Upper lobe of left lung (tissue), 4 donors: Measurements from ENCODE around the gene PDE6H.

ENCODE experiments used
- CTCF ChIP-seq, 6 experiments: fragments of 450-650 bp in 4 of 6; fragments of 200-600 bp in 2 of 6; sonication (generic) in 2 of 6; IDR thresholded peaks; one replicate each; pipeline ENCODE4 v1.5.1; 2016 to 2019; ENCODE audit warnings: antibody characterized with exemption in 6 of 6
- EP300 ChIP-seq, 4 donors: sonication (generic); formaldehyde crosslinking; IDR thresholded peaks; one replicate each; pipeline ENCODE4 v1.5.1; 2017; ENCODE audit warnings: antibody characterized with exemption in 4 of 4, control low read depth in 2 of 4
- POLR2A ChIP-seq, 4 donors: fragments of 450-650 bp; IDR thresholded peaks; one replicate each; pipeline ENCODE4 v1.5.1; 2016 to 2017; ENCODE audit warnings: antibody characterized with exemption in 4 of 4, mild to moderate bottlenecking in 2 of 4
- POLR2AphosphoS5 ChIP-seq, 2 donors: sonication (generic); formaldehyde crosslinking; IDR thresholded peaks; one replicate each; pipeline ENCODE4 v1.5.1; 2017; ENCODE audit warnings: antibody characterized with exemption in 2 of 2

- no peak for TF ChIP-seq CTCF (IDR thresholded peaks at IDR 0.05)
- no peak for TF ChIP-seq POLR2A (IDR thresholded peaks at IDR 0.05)
- TF ChIP-seq POLR2AphosphoS5 (IDR thresholded peaks at IDR 0.05): no peak
- TF ChIP-seq EP300 (IDR thresholded peaks at IDR 0.05): no peak
Observed at GRCh38 chr12:14962797-14963196, 10.0 kb upstream of the PDE6H start.
